LNCAP (cell line): Measurements from ENCODE around the gene PPM1L.
A peak's percentile ranks its signal among the peaks of the same experiment; 100 is the strongest.

Source experiments
- CTCF ChIP-seq: fragments of 450-650 bp; IDR thresholded peaks from 2 replicates; pipeline ENCODE4 v1.5.1; 2017; ENCODE audit warnings: mild to moderate bottlenecking

Gene PPM1L

GRCh38 chr3:160755776-160756304 is at the start of gene PPM1L:
Gene PPM1L, plus strand, starts transcription at chr3:160756231.
- TF ChIP-seq CTCF, result no peak

- peak; percentile 57; the same call in 1 of the 2 replicates for TF ChIP-seq CTCF
Observed at GRCh38 chr3:160707187-160707794, 48.7 kb upstream of the PPM1L start.

- no peak for TF ChIP-seq CTCF
Observed at GRCh38 chr3:160709477-160710182, 46.4 kb upstream of the PPM1L start.

GRCh38 chr3:160719710-160720109 is 36.3 kb upstream of the PPM1L start:
- TF ChIP-seq CTCF, result no peak

GRCh38 chr3:160720123-160720746 is 35.8 kb upstream of the PPM1L start:
- TF ChIP-seq CTCF, result no peak

GRCh38 chr3:160722331-160722730 is 33.7 kb upstream of the PPM1L start:
- no peak for TF ChIP-seq CTCF

GRCh38 chr3:160725338-160725737 is 30.7 kb upstream of the PPM1L start:
- no peak for TF ChIP-seq CTCF
